KG1 (cell line): ENCODE measurements around the gene IFI30.
A peak's percentile ranks its signal among the peaks of the same experiment; 100 is the strongest.

Source experiments
- DNase-seq: peaks from one replicate; lab custom pipeline; 2025; lab: John Stamatoyannopoulos, UW

IFI30 gene

GRCh38 chr19:18173572-18174288 is at the start of gene IFI30:
TSS of gene IFI30 (plus strand) at chr19:18173813. CDS start at chr19:18173842, 29 bp downstream.
- DNase-seq, result no peak

DNA sequence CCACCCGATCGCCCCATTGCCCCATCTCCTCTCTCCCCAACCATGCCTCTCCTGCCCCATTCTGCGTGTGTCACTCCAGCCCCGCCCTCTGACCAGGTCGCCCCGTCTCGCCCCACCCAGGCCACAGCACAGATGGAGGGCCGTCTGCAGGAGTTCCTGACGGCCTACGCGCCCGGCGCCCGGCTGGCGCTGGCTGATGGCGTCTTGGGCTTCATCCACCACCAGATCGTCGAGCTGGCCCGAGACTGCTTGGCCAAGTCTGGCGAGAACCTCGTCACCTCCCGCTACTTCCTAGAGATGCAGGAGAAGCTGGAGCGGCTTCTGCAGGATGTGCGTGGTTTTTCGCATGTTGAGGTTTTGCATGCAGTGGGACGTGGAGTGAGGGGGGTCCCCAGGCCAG is 49.8 kb upstream of the IFI30 start:
- DNase-seq, result no peak

- no peak for DNase-seq
These were observed 47.5 kb upstream of the IFI30 start for GRCh38 chr19:18126097-18126496.

DNA sequence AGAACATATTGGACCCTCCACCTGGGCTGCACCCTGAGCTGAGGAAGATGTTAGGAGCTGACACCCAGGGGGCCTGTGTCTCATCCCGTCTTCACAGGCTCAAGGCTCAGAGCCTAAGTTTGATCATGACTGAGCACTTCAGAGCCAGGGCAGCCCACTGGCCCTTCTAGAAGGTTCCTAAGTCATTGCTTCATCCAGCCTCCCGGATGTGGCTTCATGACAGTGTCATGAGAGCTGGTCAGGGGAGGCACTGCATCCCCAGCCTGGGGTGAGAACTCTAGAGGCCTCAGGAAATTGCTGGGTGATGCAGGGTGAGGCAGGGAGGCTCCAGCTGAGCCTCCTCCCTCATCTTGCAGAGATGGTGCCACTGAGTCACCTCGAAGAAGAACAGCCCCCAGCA is 45.6 kb upstream of the IFI30 start:
- DNase-seq, result no peak

DNA sequence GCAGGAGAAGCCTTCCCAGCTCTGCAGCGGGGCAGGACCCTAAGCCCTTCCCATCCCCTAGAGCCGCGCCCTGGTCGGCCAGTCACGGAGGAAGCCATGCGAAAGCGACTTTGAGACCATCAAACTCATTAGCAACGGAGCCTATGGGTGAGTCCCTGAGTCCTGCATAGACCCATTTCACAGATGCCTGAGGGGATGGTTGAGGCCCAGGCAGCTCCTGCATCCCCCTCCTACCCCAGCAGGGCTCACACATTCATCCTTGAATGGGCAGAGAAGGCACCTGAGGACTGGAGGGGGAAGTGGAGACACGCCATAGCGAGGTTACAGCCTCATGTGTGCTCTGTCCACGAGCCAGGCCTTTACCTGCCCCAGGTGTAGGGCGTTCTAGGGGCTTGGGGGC is 44.8 kb upstream of the IFI30 start:
- DNase-seq, result no peak

DNA sequence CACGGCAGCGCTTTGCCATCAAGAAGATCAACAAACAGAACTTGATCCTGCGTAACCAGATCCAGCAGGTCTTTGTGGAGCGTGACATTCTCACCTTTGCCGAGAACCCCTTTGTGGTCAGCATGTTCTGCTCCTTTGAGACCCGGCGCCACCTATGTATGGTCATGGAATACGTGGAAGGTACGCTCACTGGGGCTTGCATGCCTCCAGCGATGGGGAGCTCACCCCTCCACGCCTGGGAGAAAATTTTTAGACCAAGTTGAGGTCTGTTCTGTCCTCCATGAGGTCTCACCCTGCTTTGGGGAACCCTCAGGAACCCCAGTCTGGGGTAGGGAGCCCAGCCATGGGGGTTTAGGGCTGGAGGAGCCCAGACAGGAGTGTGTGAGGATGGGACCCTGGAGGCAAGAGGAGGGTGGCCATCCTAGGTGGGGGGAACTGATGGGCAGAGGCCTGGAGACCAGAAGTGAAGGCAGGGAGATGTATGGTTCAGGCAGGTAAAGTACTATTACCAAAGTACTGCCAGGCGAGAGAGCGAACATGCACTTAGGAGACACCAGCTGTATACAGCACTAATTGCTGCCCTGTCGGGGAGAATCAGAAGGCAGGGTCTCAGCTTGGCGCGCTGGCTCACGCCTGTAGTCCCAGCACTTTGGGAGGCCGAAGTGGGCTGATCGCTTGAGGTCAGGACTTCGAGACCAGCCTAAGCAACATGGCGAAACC is 42.9 kb upstream of the IFI30 start:
- DNase-seq, result no peak

DNA sequence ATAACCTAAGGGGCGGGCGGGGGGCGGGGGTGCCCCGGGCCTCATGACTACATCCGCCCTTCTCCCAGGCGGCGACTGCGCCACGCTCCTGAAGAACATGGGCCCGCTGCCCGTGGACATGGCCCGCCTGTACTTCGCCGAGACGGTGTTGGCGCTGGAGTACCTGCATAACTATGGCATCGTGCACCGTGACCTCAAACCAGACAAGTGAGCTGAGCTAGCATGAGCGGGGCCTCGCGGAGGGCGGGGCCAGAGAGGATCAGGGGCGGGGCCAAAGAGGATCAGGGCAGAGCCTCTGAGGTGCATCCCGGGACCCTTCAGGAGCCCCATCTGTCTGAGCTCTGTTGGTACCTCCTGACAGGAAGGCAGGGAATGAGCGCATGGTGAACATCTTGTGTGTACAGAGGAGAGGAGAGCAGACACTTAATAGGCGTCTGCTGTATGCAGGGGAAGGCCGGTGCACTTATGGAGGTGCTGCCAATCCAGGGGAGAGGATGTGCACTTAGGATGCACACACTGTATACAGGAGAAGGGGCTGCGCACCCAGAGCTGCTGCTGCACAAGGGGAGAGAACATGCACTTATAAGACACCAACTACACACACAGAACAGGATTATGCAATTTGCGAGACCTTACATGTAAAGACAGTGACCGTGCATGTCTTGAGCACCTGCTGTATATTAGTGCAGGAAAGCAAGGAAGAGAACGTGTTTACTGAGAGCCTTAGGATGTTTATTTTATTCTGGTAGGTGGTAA is 41.6 kb upstream of the IFI30 start:
- DNase-seq, result no peak

- DNase-seq, result no peak
These were observed 37.7 kb upstream of the IFI30 start for GRCh38 chr19:18135712-18136584.

GRCh38 chr19:18137242-18137641 is 36.4 kb upstream of the IFI30 start:
- no peak for DNase-seq

DNA sequence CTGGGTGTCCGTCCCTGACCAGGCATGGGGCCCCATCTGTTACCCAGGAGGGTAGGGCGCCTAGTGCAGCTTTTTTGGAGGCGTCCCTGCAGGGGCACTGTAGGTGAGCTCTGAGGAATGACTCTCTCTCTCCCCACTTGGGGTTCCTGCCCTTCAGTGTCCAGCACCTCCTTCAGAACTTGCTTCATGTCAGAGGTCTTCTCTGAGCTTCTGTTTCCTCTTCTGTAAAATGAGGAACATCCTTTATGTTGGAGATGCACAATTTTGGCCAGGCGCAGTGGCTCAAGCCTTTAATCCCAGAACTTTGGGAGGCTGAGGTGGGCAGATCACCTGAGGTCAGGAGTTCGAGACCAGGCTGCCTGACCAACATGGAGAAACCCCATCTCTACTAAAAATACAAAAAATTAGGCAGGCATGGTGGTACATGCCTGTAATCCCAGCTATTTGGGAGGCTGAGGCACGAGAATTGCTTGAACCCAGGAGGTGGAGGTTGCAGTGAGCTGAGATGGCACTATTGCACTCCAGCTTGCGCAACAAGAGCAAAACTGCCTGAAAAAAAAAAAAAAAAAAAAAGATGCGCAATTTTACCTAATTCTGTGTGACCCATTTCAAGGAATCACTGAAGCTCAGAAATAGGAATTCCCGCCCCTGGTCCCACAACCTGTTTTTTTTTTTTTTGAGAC is 35.8 kb upstream of the IFI30 start:
- no peak for DNase-seq

- DNase-seq, result no peak
These were observed 33.1 kb upstream of the IFI30 start for GRCh38 chr19:18140473-18140872.

GRCh38 chr19:18141031-18141430 is 32.6 kb upstream of the IFI30 start:
- DNase-seq, result no peak

- DNase-seq, result no peak
These were observed 29.7 kb upstream of the IFI30 start for GRCh38 chr19:18143902-18144301.

DNA sequence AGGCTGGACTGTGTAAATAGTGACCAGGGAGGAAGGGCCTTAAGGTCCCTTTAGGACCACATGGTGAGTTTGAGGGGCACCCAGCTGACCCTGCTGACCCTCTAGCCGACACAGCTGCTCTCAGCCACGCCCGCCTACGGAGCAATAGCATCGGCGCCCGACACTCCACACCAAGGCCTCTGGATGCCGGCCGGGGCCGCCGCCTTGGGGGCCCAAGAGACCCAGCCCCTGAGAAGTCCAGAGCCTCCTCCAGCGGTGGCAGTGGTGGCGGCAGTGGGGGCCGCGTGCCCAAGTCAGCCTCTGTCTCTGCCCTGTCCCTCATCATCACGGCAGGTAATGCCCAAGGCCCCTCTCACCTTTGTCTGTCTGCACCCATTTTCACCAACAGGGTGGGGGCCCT is 29.3 kb upstream of the IFI30 start:
- DNase-seq, result no peak

DNA sequence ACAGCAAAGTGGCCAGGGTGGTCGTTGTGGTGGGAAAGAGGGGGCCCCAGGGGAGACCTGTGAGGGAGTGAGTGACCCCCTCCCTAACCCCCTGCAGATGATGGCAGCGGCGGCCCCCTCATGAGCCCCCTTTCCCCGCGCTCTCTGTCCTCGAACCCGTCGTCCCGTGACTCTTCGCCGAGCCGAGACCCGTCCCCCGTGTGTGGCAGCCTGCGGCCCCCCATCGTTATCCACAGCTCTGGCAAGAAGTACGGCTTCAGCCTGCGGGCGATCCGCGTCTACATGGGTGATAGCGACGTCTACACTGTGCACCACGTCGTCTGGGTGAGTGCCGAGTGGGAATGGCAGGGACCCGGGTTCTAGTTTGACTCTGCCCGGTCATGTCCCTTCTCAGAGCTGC is 28.7 kb upstream of the IFI30 start:
- DNase-seq, result no peak

DNA sequence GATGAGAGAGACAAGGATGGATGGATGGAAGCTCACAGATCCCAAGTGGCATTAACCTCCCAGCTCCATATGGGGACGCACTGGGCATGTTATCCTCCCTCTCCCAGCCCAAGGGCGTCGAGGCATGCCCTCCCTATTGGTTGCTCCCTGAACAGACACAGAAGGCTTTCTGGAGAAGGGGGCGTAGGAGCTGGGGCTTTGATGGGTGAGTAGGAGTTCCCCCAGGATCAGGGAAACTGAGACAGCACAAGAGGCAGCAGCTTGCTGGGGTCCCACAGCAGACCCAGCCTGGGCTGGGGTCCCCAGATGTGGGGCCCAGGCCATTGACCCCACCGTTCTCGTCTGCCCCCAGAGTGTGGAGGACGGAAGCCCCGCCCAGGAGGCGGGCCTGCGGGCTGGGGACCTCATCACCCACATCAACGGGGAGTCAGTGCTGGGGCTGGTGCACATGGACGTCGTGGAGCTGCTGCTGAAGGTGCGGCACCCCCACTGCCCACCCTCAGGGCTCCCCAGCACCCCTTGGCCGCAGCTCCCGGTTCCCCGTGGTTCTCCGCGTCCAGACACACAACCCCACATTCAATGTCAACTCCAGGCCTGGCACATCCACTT is 28.1 kb upstream of the IFI30 start:
- no peak for DNase-seq

GRCh38 chr19:18147396-18147795 is 26.2 kb upstream of the IFI30 start:
- no peak for DNase-seq

GRCh38 chr19:18149596-18149975 is 24.0 kb upstream of the IFI30 start:
- no peak for DNase-seq

- no peak for DNase-seq
These were observed 22.6 kb upstream of the IFI30 start for GRCh38 chr19:18150776-18151624.

- DNase-seq, result peak; percentile 100
These were observed 21.2 kb upstream of the IFI30 start for GRCh38 chr19:18152442-18152816.
